HepG2 (cell line): ENCODE data around the gene KIAA1217.

Experiments used
- MEIS1 ChIP-seq: sonication (generic); formaldehyde crosslinking; IDR thresholded peaks from 2 replicates; pipeline ENCODE4 v1.9.0; 2021; ENCODE audit warnings: mild to moderate bottlenecking, missing genetic modification reagents, moderate library complexity, borderline replicate concordance
- SMC3 ChIP-seq: IDR thresholded peaks from 2 replicates; pipeline ENCODE4 v1.6.1; 2011; ENCODE audit warnings: low read length, improper control_type of control experiment

DNA sequence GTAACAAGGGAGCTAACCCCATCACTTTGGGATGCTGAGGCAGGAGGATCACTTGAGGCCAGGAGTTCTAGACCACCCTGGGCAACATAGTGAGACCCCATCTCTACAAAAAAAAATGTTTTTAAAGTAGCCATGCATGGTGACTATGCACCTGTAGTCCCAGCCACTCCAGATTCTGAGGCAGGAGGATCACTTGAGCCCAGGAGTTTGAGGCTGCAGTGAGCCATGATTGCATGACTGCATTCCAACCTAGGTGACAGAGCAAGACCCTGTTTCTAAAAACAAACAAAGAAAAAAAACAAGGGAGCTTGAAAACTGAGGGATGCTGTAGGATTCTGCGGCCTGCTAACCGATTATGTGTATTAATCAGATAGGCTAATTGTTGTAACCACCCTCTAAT, 4.9 kb downstream of the KIAA1217 start:
- TF ChIP-seq MEIS1 (CRISPR knock-in tag) (no peak), SMC3 (no peak)
